Neural cell (in vitro differentiated cells): ENCODE measurements around the gene TMEM272. TPM values are rescaled to one million over a fixed set of nuclear protein-coding genes. Genes with fewer than 3 reads are reported as not detected.

Experiments used
- H2AFZ ChIP-seq: fragments of 200-600, 300-800 bp; sonication (generic), shearing (Covaris generic); 2 replicates; pipeline ENCODE4 v1.6.0; 2014; ENCODE audit warnings: low read depth, mild to moderate bottlenecking, antibody characterized with exemption, low read length, moderate library complexity
- H3F3A ChIP-seq: fragments of 200-600 bp; shearing (Covaris generic); 2 replicates; pipeline ENCODE4 v1.6.1; 2016; ENCODE audit warnings: mild to moderate bottlenecking, moderate library complexity, mixed read lengths, antibody characterized with exemption, low read length; ENCODE audit not compliant: insufficient read depth, poor library complexity, severe bottlenecking
- H3K27ac ChIP-seq: fragments of 200-600, 300-800 bp; sonication (generic), shearing (Covaris generic); 2 replicates; pipeline ENCODE4 v1.5.1; 2014; ENCODE audit warnings: mild to moderate bottlenecking, low read length, moderate library complexity
- H3K27me3 ChIP-seq: fragments of 300-800, 200-600 bp; sonication (generic), shearing (Covaris generic); 2 replicates; pipeline ENCODE4 v1.6.0; 2014; ENCODE audit warnings: mild to moderate bottlenecking, low read depth, low read length, moderate library complexity; ENCODE audit not compliant: insufficient read depth
- H3K36me3 ChIP-seq: fragments of 300-800, 200-600 bp; sonication (generic), shearing (Covaris generic); 2 replicates; pipeline ENCODE4 v1.5.1; 2014; ENCODE audit warnings: mild to moderate bottlenecking, antibody characterized with exemption, low read length, moderate library complexity; ENCODE audit not compliant: insufficient read depth
- H3K4me2 ChIP-seq: fragments of 300-800, 200-600 bp; sonication (generic), shearing (Covaris generic); 2 replicates; pipeline ENCODE4 v1.6.0; 2014; ENCODE audit warnings: mild to moderate bottlenecking, low read length
- H3K4me3 ChIP-seq: fragments of 300-800, 200-600 bp; sonication (generic), shearing (Covaris generic); 2 replicates; pipeline ENCODE4 v1.5.1; 2014; ENCODE audit warnings: mild to moderate bottlenecking, low read length, moderate library complexity
- H3K79me2 ChIP-seq: fragments of 200-600 bp; shearing (Covaris generic); replicated peaks from 2 replicates; pipeline ENCODE4 v1.6.0; 2014; ENCODE audit warnings: mild to moderate bottlenecking, low read length, moderate library complexity; ENCODE audit not compliant: insufficient read depth
- H3K9ac ChIP-seq: fragments of 300-800, 200-600 bp; sonication (generic), shearing (Covaris generic); 2 replicates; pipeline ENCODE4 v1.6.1; 2016; ENCODE audit warnings: mild to moderate bottlenecking, low read length, mixed read lengths
- H3K9me2 ChIP-seq: fragments of 200-600 bp; shearing (Covaris generic); 2 replicates; pipeline ENCODE4 v1.6.1; 2016; ENCODE audit warnings: mild to moderate bottlenecking, low read length, mixed read lengths; ENCODE audit not compliant: insufficient read depth
- H3K9me3 ChIP-seq: fragments of 200-600, 300-800 bp; sonication (generic), shearing (Covaris generic); 2 replicates; pipeline ENCODE4 v1.6.1; 2016; ENCODE audit warnings: mild to moderate bottlenecking, mixed run types, low read length, moderate library complexity, mixed read lengths
- H4K20me1 ChIP-seq: fragments of 200-600 bp; shearing (Covaris generic); 2 replicates; pipeline ENCODE4 v1.6.1; 2016; ENCODE audit warnings: mild to moderate bottlenecking, mixed run types; ENCODE audit not compliant: insufficient read depth
- EP300 ChIP-seq: fragments of 450-650 bp; conservative IDR thresholded peaks from 2 replicates; pipeline ENCODE4 v1.6.1; 2014; ENCODE audit warnings: antibody characterized with exemption, mild to moderate bottlenecking, moderate library complexity; ENCODE audit not compliant: poor library complexity, severe bottlenecking
- EZH2 ChIP-seq: fragments of 200-600, 300-800 bp; shearing (Covaris generic), sonication (generic); IDR thresholded peaks from 2 replicates; pipeline ENCODE4 v1.6.1; 2014; ENCODE audit warnings: antibody characterized with exemption, low read length, borderline replicate concordance, mild to moderate bottlenecking; ENCODE audit not compliant: insufficient read depth, poor library complexity, severe bottlenecking
- MXI1 ChIP-seq: fragments of 450-650 bp; conservative IDR thresholded peaks from 2 replicates; pipeline ENCODE4 v1.6.1; 2014; ENCODE audit warnings: antibody characterized with exemption, mild to moderate bottlenecking; ENCODE audit not compliant: poor library complexity, severe bottlenecking
- POLR2AphosphoS5 ChIP-seq: IDR thresholded peaks from 2 replicates; pipeline ENCODE4 v1.6.1; 2012
- RAD21 ChIP-seq: fragments of 450-650 bp; conservative IDR thresholded peaks from 2 replicates; pipeline ENCODE4 v1.6.1; 2014; ENCODE audit warnings: antibody characterized with exemption, mild to moderate bottlenecking, moderate library complexity
- SMC3 ChIP-seq: fragments of 450-650 bp; conservative IDR thresholded peaks from 2 replicates; pipeline ENCODE4 v1.6.1; 2014; ENCODE audit warnings: antibody characterized with exemption, mild to moderate bottlenecking, moderate library complexity; ENCODE audit not compliant: poor library complexity
- TAF1 ChIP-seq: IDR thresholded peaks from 2 replicates; pipeline ENCODE4 v1.6.1; 2012; ENCODE audit warnings: low read depth
- polyA plus RNA-seq: library from polyadenylated mRNA; depleted of rRNA; stranded (reverse); fragments of >200 nt; gene quantifications from 2 replicates; pipeline ENCODE4 v1.2.3, GENCODE V29; 2014
- TF ChIP-seq, protein P1 (sequence below): IDR thresholded peaks from 2 replicates; pipeline ENCODE4 v1.6.1; 2012; ENCODE audit warnings: borderline replicate concordance
- TF ChIP-seq, protein P2 (sequence below): fragments of 450-650 bp; IDR thresholded peaks from 2 replicates; pipeline ENCODE4 v1.5.1; 2014; ENCODE audit warnings: antibody characterized with exemption, mild to moderate bottlenecking, moderate library complexity; ENCODE audit not compliant: poor library complexity, severe bottlenecking

TMEM272 gene
- polyA plus RNA-seq, 1 donor from 2014 or later, result 0.77 TPM

DNA sequence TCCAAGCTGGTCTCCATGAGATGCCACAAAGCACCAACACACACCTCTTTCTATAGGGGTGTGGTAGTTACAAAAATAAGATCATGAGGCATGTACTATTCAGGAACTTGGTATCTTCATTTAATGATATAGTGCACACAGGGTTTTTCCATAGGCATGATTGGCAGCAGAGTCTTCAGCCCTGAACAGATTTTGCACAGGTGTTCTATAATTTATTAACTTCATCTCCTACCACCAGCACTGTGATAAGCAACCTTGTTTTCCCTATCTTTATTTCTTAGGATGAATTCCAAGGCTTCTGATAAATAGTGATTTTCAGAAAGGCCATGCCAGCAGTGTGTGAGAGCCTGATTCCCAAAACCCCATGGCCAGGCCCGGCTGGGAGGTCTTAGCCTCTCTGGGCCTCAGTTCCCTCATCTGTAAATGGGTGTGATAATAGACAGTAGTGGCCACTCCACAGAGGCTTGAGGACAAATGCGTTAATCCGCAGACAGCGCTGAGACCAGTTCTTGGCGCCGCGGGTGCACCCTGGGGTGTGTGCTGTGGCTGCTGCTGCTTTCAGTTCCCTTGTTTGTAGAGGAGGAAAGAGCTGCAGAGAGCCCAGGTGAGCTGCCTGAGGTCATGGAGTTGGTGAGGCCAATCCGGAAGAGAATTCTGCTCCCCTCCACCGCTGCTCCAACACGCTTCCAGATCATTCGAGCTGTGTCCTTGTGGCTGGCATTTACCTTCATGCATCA lies 74.1 kb downstream of the TMEM272 start:
- no peaks in the 10 kb centered on the region for H3K79me2 ChIP-seq

DNA sequence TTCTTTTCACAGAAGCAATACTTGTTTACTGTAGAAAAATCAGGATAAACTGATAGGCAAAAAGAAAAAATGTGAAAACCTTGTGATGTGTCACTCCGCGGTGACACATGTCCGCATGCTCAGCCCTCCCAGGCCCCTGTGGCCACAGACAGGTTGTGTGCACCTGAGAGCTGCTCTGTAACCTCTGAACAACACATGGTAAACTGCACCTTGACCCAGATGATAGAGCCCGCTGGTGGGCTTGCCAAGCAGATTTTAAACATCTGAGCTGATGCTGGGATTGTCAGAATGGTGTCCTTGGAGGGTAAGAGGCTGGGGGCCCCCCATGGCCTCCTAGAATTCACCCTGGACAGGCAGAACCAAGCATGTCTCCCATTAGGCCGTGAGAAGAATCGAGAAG lies 74.8 kb downstream of the TMEM272 start:
- Histone ChIP-seq H3K79me2 (no peaks in the 10 kb centered on the region), H3K9me3 (no peaks in the 10 kb centered on the region), H3K4me2 (no peak overlapping the region), H3K4me3 (no peak overlapping the region), H3K27ac (no peak overlapping the region), H4K20me1 (no peaks in the 10 kb centered on the region), H3K9ac (no peak overlapping the region), H3K27me3 (no peaks in the 10 kb centered on the region), H3K36me3 (no peaks in the 10 kb centered on the region), H2AFZ (no peak overlapping the region), H3F3A (no peaks in the 10 kb centered on the region), H3K9me2 (no peaks in the 10 kb centered on the region)
- TF ChIP-seq, protein P1, sequence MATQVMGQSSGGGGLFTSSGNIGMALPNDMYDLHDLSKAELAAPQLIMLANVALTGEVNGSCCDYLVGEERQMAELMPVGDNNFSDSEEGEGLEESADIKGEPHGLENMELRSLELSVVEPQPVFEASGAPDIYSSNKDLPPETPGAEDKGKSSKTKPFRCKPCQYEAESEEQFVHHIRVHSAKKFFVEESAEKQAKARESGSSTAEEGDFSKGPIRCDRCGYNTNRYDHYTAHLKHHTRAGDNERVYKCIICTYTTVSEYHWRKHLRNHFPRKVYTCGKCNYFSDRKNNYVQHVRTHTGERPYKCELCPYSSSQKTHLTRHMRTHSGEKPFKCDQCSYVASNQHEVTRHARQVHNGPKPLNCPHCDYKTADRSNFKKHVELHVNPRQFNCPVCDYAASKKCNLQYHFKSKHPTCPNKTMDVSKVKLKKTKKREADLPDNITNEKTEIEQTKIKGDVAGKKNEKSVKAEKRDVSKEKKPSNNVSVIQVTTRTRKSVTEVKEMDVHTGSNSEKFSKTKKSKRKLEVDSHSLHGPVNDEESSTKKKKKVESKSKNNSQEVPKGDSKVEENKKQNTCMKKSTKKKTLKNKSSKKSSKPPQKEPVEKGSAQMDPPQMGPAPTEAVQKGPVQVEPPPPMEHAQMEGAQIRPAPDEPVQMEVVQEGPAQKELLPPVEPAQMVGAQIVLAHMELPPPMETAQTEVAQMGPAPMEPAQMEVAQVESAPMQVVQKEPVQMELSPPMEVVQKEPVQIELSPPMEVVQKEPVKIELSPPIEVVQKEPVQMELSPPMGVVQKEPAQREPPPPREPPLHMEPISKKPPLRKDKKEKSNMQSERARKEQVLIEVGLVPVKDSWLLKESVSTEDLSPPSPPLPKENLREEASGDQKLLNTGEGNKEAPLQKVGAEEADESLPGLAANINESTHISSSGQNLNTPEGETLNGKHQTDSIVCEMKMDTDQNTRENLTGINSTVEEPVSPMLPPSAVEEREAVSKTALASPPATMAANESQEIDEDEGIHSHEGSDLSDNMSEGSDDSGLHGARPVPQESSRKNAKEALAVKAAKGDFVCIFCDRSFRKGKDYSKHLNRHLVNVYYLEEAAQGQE, result no peak
- TF ChIP-seq TAF1, result no peak
- no peak for TF ChIP-seq SMC3
- TF ChIP-seq EZH2, result no peak
- no peak for TF ChIP-seq RAD21
- TF ChIP-seq, protein P2, sequence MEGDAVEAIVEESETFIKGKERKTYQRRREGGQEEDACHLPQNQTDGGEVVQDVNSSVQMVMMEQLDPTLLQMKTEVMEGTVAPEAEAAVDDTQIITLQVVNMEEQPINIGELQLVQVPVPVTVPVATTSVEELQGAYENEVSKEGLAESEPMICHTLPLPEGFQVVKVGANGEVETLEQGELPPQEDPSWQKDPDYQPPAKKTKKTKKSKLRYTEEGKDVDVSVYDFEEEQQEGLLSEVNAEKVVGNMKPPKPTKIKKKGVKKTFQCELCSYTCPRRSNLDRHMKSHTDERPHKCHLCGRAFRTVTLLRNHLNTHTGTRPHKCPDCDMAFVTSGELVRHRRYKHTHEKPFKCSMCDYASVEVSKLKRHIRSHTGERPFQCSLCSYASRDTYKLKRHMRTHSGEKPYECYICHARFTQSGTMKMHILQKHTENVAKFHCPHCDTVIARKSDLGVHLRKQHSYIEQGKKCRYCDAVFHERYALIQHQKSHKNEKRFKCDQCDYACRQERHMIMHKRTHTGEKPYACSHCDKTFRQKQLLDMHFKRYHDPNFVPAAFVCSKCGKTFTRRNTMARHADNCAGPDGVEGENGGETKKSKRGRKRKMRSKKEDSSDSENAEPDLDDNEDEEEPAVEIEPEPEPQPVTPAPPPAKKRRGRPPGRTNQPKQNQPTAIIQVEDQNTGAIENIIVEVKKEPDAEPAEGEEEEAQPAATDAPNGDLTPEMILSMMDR, result no peak
- no peak for TF ChIP-seq MXI1
- no peak for TF ChIP-seq POLR2AphosphoS5
- no peak for TF ChIP-seq EP300

More for the DNA sequence above, 74.1 kb downstream of the TMEM272 start:
- Histone ChIP-seq H3K27ac (no peak overlapping the region), H3K27me3 (no peaks in the 10 kb centered on the region), H3K36me3 (no peaks in the 10 kb centered on the region), H3K9ac (no peak overlapping the region), H3K9me3 (no peaks in the 10 kb centered on the region), H3K9me2 (no peaks in the 10 kb centered on the region), H3K4me3 (no peak overlapping the region), H2AFZ (no peak overlapping the region), H4K20me1 (no peaks in the 10 kb centered on the region), H3K4me2 (no peak overlapping the region), H3F3A (no peaks in the 10 kb centered on the region)
- TF ChIP-seq TAF1, result no peak
- TF ChIP-seq, protein P2, result no peak
- TF ChIP-seq, protein P1, result no peak
- TF ChIP-seq RAD21, result no peak
- no peak for TF ChIP-seq EZH2
- no peak for TF ChIP-seq EP300
- no peak for TF ChIP-seq SMC3
- no peak for TF ChIP-seq POLR2AphosphoS5
- TF ChIP-seq MXI1, result no peak
